ENCODE measurements around the gene DLG2. TPM values are rescaled to one million over a fixed set of nuclear protein-coding genes. Genes with fewer than 3 reads are reported as not detected.

DLG2 gene
- polyA plus RNA-seq, 3 donors = 0.24 to 0.39 TPM; not detected in 1

DNA sequence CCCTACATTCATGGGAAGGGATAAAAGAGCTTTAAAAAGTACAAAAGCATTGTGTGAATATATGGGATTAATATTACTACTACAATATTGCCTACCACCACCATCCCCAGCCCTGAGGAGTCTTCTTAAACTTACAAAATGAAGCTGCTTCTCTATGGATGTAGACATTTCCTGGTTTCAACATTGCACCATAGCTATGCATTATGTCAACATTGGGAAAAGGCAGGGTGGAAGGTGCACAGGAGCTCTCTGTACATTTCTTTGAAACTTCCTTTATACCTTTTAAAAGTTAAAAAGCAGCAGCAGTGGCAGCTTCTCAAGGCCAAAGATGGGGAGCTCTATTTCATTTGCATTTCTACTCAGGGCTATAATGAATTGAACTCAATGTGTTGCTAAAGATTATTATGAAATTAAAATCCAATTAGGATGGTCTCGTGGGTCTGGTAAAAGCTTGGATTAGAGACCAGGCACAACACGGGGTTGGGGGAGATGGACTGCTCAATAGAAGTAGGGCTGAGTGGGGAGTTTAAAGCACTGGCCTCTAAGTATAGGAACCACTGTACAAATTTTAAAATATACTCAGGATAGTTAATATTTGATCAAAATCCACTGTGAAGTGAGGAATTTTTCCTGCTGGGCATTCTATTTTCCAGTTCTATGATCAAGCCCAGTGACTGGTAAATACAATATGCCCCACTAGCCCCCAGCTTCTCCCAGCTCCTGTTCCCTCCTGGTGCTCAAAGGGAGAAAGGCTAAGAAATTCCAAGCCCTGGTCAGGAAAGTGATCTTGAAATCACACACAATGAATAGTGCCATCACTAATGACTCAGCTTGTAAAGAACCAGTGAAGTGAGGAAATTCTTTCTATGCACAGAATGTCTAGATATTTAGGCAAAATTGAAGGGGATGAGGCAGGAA, 1978.3 kb downstream of the DLG2 start:
- 100% methylated on average over 1 of the region's 2 CpGs for WGBS (ENCODE audit: insufficient coverage)
- peaks cover 0 to 1% (median 0%) of the 10 kb centered on the region in 3 donors for H3K27me3 Mint-ChIP-seq (ENCODE audit: low read depth in 3 of 3)
- H3K27ac Mint-ChIP-seq = no peak overlapping the region
- no peaks in the 10 kb centered on the region for H4K20me1 ChIP-seq (ENCODE audit: insufficient read depth, low read length)
- no peak for DNase-seq
- no peaks in the 10 kb centered on the region for H3K27me3 ChIP-seq (ENCODE audit: control insufficient read depth in 2 of 2, insufficient read depth in 2 of 2, low read length in 2 of 2)
- no peaks in the 10 kb centered on the region for H3K4me1 ChIP-seq (ENCODE audit: control insufficient read depth in 1 of 2, insufficient read depth in 2 of 2, low read length in 2 of 2)
- H3K9me3 ChIP-seq (replicated peaks in 1 of 2; ENCODE audit: control insufficient read depth in 1 of 2, insufficient read depth in 1 of 2, low read length in 2 of 2) = no peaks in the 10 kb centered on the region
- intact Hi-C loops (cut with micrococcal nuclease) = no loop called here
- no peaks in the 10 kb centered on the region for H3K79me2 ChIP-seq (ENCODE audit: insufficient read depth, low read length)
- no peak overlapping the region for H3K4me3 ChIP-seq (replicated peaks in 1 of 3; ENCODE audit: low read depth in 2 of 3, low read length in 3 of 3)
- H3K27ac ChIP-seq (ENCODE audit: low read depth in 1 of 2, low read length in 2 of 2) = no peak overlapping the region
- no peaks in the 10 kb centered on the region for H3K36me3 Mint-ChIP-seq
- peaks cover 0 to 3% (median 0%) of the 10 kb centered on the region in 7 donors for H3K9me3 Mint-ChIP-seq
- H3K36me3 ChIP-seq (replicated peaks in 1 of 2; ENCODE audit: control insufficient read depth in 1 of 2, insufficient read depth in 2 of 2, low read length in 2 of 2) = no peaks in the 10 kb centered on the region
- TF ChIP-seq, protein P1, sequence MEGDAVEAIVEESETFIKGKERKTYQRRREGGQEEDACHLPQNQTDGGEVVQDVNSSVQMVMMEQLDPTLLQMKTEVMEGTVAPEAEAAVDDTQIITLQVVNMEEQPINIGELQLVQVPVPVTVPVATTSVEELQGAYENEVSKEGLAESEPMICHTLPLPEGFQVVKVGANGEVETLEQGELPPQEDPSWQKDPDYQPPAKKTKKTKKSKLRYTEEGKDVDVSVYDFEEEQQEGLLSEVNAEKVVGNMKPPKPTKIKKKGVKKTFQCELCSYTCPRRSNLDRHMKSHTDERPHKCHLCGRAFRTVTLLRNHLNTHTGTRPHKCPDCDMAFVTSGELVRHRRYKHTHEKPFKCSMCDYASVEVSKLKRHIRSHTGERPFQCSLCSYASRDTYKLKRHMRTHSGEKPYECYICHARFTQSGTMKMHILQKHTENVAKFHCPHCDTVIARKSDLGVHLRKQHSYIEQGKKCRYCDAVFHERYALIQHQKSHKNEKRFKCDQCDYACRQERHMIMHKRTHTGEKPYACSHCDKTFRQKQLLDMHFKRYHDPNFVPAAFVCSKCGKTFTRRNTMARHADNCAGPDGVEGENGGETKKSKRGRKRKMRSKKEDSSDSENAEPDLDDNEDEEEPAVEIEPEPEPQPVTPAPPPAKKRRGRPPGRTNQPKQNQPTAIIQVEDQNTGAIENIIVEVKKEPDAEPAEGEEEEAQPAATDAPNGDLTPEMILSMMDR (IDR thresholded peaks at IDR 0.05) = no peak
- no peaks in the 10 kb centered on the region for H3K4me1 Mint-ChIP-seq
- no peak overlapping the region for H3K4me3 Mint-ChIP-seq
- H3K4me2 ChIP-seq (replicated peaks; ENCODE audit: extremely low read depth, low read length, poor library complexity, severe bottlenecking) = no peak overlapping the region
- no peak overlapping the region for H3K9ac ChIP-seq (ENCODE audit: insufficient read depth, low read length, poor library complexity, severe bottlenecking)
- H2AFZ ChIP-seq (ENCODE audit: insufficient read depth, low read depth, low read length, poor library complexity, severe bottlenecking) = no peak overlapping the region

DNA sequence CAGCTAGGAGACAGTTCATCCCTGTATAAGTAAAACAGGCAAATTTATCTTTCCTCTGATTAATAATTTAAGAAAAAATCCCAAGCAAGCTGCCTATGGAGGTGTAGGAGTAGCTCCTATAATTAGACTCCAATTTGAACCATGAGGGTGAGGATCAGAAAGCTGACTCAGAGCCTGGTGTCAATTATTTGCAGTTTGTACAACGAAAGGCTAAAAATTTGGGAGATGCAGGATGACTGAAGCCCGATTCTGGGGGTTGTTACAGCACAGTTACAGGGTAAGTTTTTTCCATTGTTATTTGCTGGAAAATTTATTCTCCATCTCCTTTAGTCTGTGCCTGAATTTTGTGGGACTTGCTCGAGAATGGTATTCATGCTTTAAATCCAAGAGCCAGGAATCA, 1981.6 kb downstream of the DLG2 start:
- Mint-ChIP-seq H3K27ac (no peak overlapping the region), H3K9me3 (peaks cover 0 to 1% (median 0%) of the 10 kb centered on the region in 7 donors), H3K27me3 (ENCODE audit: low read depth in 3 of 3) (peaks cover 0 to 1% (median 0%) of the 10 kb centered on the region in 3 donors), H3K4me3 (no peak overlapping the region), H3K4me1 (no peaks in the 10 kb centered on the region), H3K36me3 (no peaks in the 10 kb centered on the region)
- intact Hi-C loops (cut with micrococcal nuclease) = no loop called here
- H3K27me3 ChIP-seq (ENCODE audit: control insufficient read depth in 2 of 2, insufficient read depth in 2 of 2, low read length in 2 of 2) = no peaks in the 10 kb centered on the region
- TF ChIP-seq, protein P1 (IDR thresholded peaks at IDR 0.05) = no peak
- no peak overlapping the region for H3K9ac ChIP-seq (ENCODE audit: insufficient read depth, low read length, poor library complexity, severe bottlenecking)
- H3K79me2 ChIP-seq (ENCODE audit: insufficient read depth, low read length) = no peaks in the 10 kb centered on the region
- WGBS (ENCODE audit: insufficient coverage) = no CpG with 5 or more reads among the region's 3 CpGs
- DNase-seq = no peak
- H4K20me1 ChIP-seq (ENCODE audit: insufficient read depth, low read length) = no peaks in the 10 kb centered on the region
- H3K4me2 ChIP-seq (replicated peaks; ENCODE audit: extremely low read depth, low read length, poor library complexity, severe bottlenecking) = no peak overlapping the region
- H3K4me1 ChIP-seq (ENCODE audit: control insufficient read depth in 1 of 2, insufficient read depth in 2 of 2, low read length in 2 of 2) = no peaks in the 10 kb centered on the region
- H3K27ac ChIP-seq (ENCODE audit: low read depth in 1 of 2, low read length in 2 of 2) = no peak overlapping the region
- H3K36me3 ChIP-seq (replicated peaks in 1 of 2; ENCODE audit: control insufficient read depth in 1 of 2, insufficient read depth in 2 of 2, low read length in 2 of 2) = no peaks in the 10 kb centered on the region
- no peak overlapping the region for H2AFZ ChIP-seq (ENCODE audit: insufficient read depth, low read depth, low read length, poor library complexity, severe bottlenecking)
- H3K9me3 ChIP-seq (replicated peaks in 1 of 2; ENCODE audit: control insufficient read depth in 1 of 2, insufficient read depth in 1 of 2, low read length in 2 of 2) = no peaks in the 10 kb centered on the region
- H3K4me3 ChIP-seq (replicated peaks in 1 of 3; ENCODE audit: low read depth in 2 of 3, low read length in 3 of 3) = no peak overlapping the region

Data from CD14-positive monocyte (primary cell).